ENCODE data around the gene POT1.

The POT1 gene

GRCh38 chr7:124813994-124814798 is 115.4 kb downstream of the POT1 start:
- DNase-seq (ENCODE audit: low read depth): no peak
- TF ChIP-seq, protein P1, sequence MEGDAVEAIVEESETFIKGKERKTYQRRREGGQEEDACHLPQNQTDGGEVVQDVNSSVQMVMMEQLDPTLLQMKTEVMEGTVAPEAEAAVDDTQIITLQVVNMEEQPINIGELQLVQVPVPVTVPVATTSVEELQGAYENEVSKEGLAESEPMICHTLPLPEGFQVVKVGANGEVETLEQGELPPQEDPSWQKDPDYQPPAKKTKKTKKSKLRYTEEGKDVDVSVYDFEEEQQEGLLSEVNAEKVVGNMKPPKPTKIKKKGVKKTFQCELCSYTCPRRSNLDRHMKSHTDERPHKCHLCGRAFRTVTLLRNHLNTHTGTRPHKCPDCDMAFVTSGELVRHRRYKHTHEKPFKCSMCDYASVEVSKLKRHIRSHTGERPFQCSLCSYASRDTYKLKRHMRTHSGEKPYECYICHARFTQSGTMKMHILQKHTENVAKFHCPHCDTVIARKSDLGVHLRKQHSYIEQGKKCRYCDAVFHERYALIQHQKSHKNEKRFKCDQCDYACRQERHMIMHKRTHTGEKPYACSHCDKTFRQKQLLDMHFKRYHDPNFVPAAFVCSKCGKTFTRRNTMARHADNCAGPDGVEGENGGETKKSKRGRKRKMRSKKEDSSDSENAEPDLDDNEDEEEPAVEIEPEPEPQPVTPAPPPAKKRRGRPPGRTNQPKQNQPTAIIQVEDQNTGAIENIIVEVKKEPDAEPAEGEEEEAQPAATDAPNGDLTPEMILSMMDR (IDR thresholded peaks at IDR 0.05; ENCODE audit: insufficient read depth, low read depth, low read length, missing control alignments): no peak
- H3K4me3 ChIP-seq (ENCODE audit: low read depth, low read length): no peak overlapping the region

- TF ChIP-seq, protein P1 (IDR thresholded peaks at IDR 0.05; ENCODE audit: insufficient read depth, low read depth, low read length, missing control alignments): no peak
- no peak for DNase-seq (ENCODE audit: low read depth)
- H3K4me3 ChIP-seq (ENCODE audit: low read depth, low read length): no peak overlapping the region
Measured at GRCh38 chr7:124812764-124813163, 116.9 kb downstream of the POT1 start.

- H3K4me3 ChIP-seq (ENCODE audit: low read depth, low read length): no peak overlapping the region
- TF ChIP-seq, protein P1 (IDR thresholded peaks at IDR 0.05; ENCODE audit: insufficient read depth, low read depth, low read length, missing control alignments): no peak
- DNase-seq (ENCODE audit: low read depth): no peak
Measured at GRCh38 chr7:124811341-124811740, 118.3 kb downstream of the POT1 start.

DNA sequence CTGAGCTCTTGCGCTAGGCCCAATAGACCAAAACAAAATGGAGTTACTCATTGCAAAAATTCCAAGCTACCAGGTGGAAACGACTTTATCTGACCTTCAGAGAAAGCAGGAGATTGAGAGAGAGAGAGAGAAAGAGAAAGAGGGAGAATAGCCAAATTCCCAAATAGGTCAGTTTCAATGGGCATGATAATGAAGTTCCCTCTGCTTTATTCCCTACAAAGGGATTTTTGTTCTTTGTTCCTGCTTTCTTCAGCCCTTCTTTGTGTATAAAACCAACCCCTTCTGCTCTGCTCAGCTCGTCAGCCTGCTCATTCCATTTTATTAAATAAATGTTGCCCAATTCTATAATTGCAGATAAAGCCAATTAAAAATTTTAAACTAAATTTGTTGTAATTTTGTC is 119.0 kb downstream of the POT1 start:
- TF ChIP-seq, protein P1 (IDR thresholded peaks at IDR 0.05; ENCODE audit: insufficient read depth, low read depth, low read length, missing control alignments): no peak
- H3K4me3 ChIP-seq (ENCODE audit: low read depth, low read length): no peak overlapping the region
- no peak for DNase-seq (ENCODE audit: low read depth)

DNA sequence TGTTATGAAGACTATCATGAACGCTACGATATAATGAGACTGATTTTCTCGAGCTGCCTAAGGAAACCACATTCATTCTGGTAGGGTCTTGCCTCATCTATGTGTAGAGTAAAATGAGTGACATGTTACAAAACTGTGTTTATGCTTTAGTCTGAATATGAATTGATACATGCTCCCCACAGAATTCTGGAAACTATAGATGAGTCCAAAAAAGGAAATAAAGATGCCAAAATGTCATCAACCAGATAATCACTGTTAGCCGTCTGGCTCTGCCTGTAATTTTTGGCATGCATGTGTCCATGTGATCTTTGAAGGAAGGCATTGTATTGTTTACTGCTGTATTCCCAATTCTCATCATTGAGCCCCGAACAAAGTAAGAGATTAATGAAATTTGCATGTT is 121.4 kb downstream of the POT1 start:
- no peak overlapping the region for H3K4me3 ChIP-seq (ENCODE audit: low read depth, low read length)
- TF ChIP-seq, protein P1 (IDR thresholded peaks at IDR 0.05; ENCODE audit: insufficient read depth, low read depth, low read length, missing control alignments): no peak
- no peak for DNase-seq (ENCODE audit: low read depth)

DNA sequence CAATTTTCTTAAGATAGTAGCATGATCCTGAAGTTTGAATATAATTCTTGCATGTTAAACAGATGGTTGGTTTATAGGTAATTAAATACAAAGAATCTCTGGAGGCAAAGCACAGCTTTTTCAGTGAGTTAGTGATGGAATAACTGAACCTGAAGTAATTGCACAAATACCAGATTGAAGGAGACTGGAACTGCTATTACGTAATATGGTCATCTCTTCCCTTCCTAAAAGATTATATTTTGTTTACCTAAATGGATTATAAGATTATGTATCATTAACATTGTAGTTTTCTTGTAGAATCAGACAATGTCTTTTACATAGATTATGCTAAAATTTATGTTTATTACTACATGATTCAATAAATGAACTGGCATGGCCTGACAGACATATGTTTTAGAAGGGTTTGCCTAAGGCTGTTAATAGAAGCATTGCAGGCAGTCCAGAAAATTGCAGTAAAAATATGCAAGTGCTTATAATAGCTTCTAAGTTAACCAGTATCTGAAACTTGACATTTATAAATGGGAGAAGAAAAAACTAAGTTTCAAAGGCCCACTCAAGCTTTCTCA is 128.2 kb downstream of the POT1 start:
- TF ChIP-seq, protein P1 (IDR thresholded peaks at IDR 0.05; ENCODE audit: insufficient read depth, low read depth, low read length, missing control alignments): no peak
- DNase-seq (ENCODE audit: low read depth): no peak
- no peak overlapping the region for H3K4me3 ChIP-seq (ENCODE audit: low read depth, low read length)
